IMR-90 (cell line): ENCODE data around the gene CARD10. TPM values are rescaled to one million over a fixed set of nuclear protein-coding genes. Genes with fewer than 3 reads are reported as not detected.
A peak's percentile ranks its signal among the peaks of the same experiment; 100 is the strongest.

ENCODE experiments used
- ATAC-seq: fragments of 200-7000 bp; cut with Tn5 transposase; 2 replicates; pipeline ENCODE4 v1.9.1; 2020; ENCODE audit warnings: low read depth, mild to moderate bottlenecking, moderate library complexity
- BruUV-seq: library from RNA; stranded (reverse); fragments of 400-500 nt; replicated peaks from 2 replicates; lab custom pipeline; 2021; lab: Mats Ljungman, UMichigan
- CTCF ChIA-PET: fragments of 300-600 bp; formaldehyde crosslinking; extraction: SDS; loops from one replicate; lab custom pipeline; 2021; ENCODE audit warnings: antibody characterized with exemption; lab: Yijun Ruan, JAX
- POLR2A ChIA-PET: fragments of 300-600 bp; sonication (Branson Sonifier 250); formaldehyde crosslinking; loops from one replicate; lab custom pipeline; 2022; ENCODE audit warnings: antibody characterized with exemption; ENCODE audit not compliant: unreplicated experiment; lab: Charles Lee
- DNase-seq: peaks from one replicate; pipeline ENCODE4 v3.0.0; 2013
- H2AFZ ChIP-seq: replicated peaks from 2 replicates; pipeline ENCODE3; 2013; ENCODE audit warnings: low read length, mild to moderate bottlenecking; ENCODE audit not compliant: poor library complexity
- H2AK5ac ChIP-seq: 2 replicates; pipeline ENCODE4 v1.6.1; 2013; ENCODE audit warnings: low read depth, low read length, inconsistent platforms
- H2AK9ac ChIP-seq: replicated peaks from 2 replicates; pipeline ENCODE3; 2013; ENCODE audit warnings: mild to moderate bottlenecking, low read depth, low read length, moderate library complexity; ENCODE audit not compliant: poor library complexity
- H2BK120ac ChIP-seq: 2 replicates; pipeline ENCODE4 v1.6.1; 2013; ENCODE audit warnings: low read depth, low read length, inconsistent platforms
- H2BK15ac ChIP-seq: 3 replicates; pipeline ENCODE4 v1.6.1; 2013; ENCODE audit warnings: low read depth, low read length, inconsistent platforms
- H2BK20ac ChIP-seq: 2 replicates; pipeline ENCODE4 v1.6.1; 2013; ENCODE audit warnings: low read depth, mild to moderate bottlenecking, inconsistent platforms, low read length, moderate library complexity
- H2BK5ac ChIP-seq: 2 replicates; pipeline ENCODE4 v1.6.1; 2013; ENCODE audit warnings: mild to moderate bottlenecking, low read depth, low read length, inconsistent platforms; ENCODE audit not compliant: poor library complexity, severe bottlenecking
- H3K14ac ChIP-seq: replicated peaks from 2 replicates; pipeline ENCODE4 v1.6.1; 2013; ENCODE audit warnings: low read depth, low read length, inconsistent platforms
- H3K18ac ChIP-seq: 2 replicates; pipeline ENCODE4 v1.6.1; 2013; ENCODE audit warnings: low read depth, low read length, control low read depth
- H3K23ac ChIP-seq: 2 replicates; pipeline ENCODE4 v1.6.1; 2013; ENCODE audit warnings: low read depth, low read length, inconsistent platforms
- H3K27ac ChIP-seq: 2 replicates; pipeline ENCODE4 v1.5.1; 2013; ENCODE audit warnings: mild to moderate bottlenecking, control low read depth, low read length; ENCODE audit not compliant: insufficient read depth
- H3K27me3 ChIP-seq: 2 replicates; pipeline ENCODE4 v1.6.1; 2013; ENCODE audit warnings: low read length; ENCODE audit not compliant: control insufficient read depth, insufficient read depth
- H3K36me3 ChIP-seq: 2 replicates; pipeline ENCODE4 v1.6.1; 2013; ENCODE audit warnings: low read length, mixed read lengths; ENCODE audit not compliant: control insufficient read depth, insufficient read depth
- H3K4ac ChIP-seq: 2 replicates; pipeline ENCODE4 v1.6.1; 2013; ENCODE audit warnings: low read depth, low read length, inconsistent platforms
- H3K4me1 ChIP-seq: 2 replicates; pipeline ENCODE4 v1.6.1; 2013; ENCODE audit warnings: low read length, mixed read lengths; ENCODE audit not compliant: control insufficient read depth, insufficient read depth
- H3K4me2 ChIP-seq: 2 replicates; pipeline ENCODE4 v1.6.1; 2013; ENCODE audit warnings: low read depth, mild to moderate bottlenecking, control low read depth, low read length, moderate library complexity
- H3K4me3 ChIP-seq: 2 replicates; pipeline ENCODE4 v1.5.1; 2013; ENCODE audit warnings: low read depth, mild to moderate bottlenecking, control low read depth, low read length, moderate library complexity; ENCODE audit not compliant: insufficient read depth
- H3K56ac ChIP-seq: 2 replicates; pipeline ENCODE4 v1.6.1; 2013; ENCODE audit warnings: low read length, inconsistent platforms; ENCODE audit not compliant: insufficient read depth; ENCODE audit errors: extremely low read depth
- H3K79me1 ChIP-seq, 2 experiments: 2 replicates each; pipeline ENCODE4 v1.6.1; 2013; ENCODE audit warnings: low read length in 2 of 2, inconsistent platforms in 1 of 2, low read depth in 1 of 2
- H3K9ac ChIP-seq: 2 replicates; pipeline ENCODE4 v1.6.1; 2013; ENCODE audit warnings: low read depth, low read length, control low read depth
- H3K9me1 ChIP-seq: 2 replicates; pipeline ENCODE4 v1.6.1; 2013; ENCODE audit warnings: low read length, inconsistent platforms; ENCODE audit not compliant: insufficient read depth
- H3K9me3 ChIP-seq: 2 replicates; pipeline ENCODE4 v1.6.1; 2013; ENCODE audit warnings: low read length; ENCODE audit not compliant: control insufficient read depth, insufficient read depth
- H4K20me1 ChIP-seq: 2 replicates; pipeline ENCODE4 v1.6.1; 2013; ENCODE audit warnings: low read length, inconsistent platforms; ENCODE audit not compliant: insufficient read depth
- H4K5ac ChIP-seq: 2 replicates; pipeline ENCODE4 v1.6.1; 2013; ENCODE audit warnings: mild to moderate bottlenecking, low read depth, low read length, control low read depth
- H4K8ac ChIP-seq, 2 experiments: 2 replicates each; pipeline ENCODE4 v1.6.1; 2013; ENCODE audit warnings: low read depth in 2 of 2, low read length in 2 of 2, control low read depth in 1 of 2, inconsistent platforms in 1 of 2
- H4K91ac ChIP-seq: 2 replicates; pipeline ENCODE4 v1.6.1; 2013; ENCODE audit warnings: low read depth, low read length, inconsistent platforms; ENCODE audit not compliant: insufficient read depth
- BHLHE40 ChIP-seq: fragments of 150-350 bp; IDR thresholded peaks from 2 replicates; pipeline ENCODE4 v1.6.1; 2016; ENCODE audit warnings: mild to moderate bottlenecking, low read depth, low read length
- CEBPB ChIP-seq: IDR thresholded peaks from 2 replicates; pipeline ENCODE4 v1.6.1; 2012; ENCODE audit warnings: low read depth, low read length, improper control_type of control experiment
- CTCF ChIP-seq: conservative IDR thresholded peaks from 2 replicates; pipeline ENCODE4 v1.5.1; 2012; ENCODE audit warnings: mild to moderate bottlenecking, low read depth, low read length, improper control_type of control experiment
- ELK1 ChIP-seq: fragments of 150-350 bp; IDR thresholded peaks from 2 replicates; pipeline ENCODE4 v1.6.1; 2016; ENCODE audit warnings: low read depth, mild to moderate bottlenecking, low read length, moderate library complexity, borderline replicate concordance
- FOS ChIP-seq: fragments of 150-350 bp; IDR thresholded peaks from 2 replicates; pipeline ENCODE4 v1.6.1; 2016; ENCODE audit warnings: low read depth, low read length
- MAFK ChIP-seq: IDR thresholded peaks from 2 replicates; pipeline ENCODE4 v1.6.1; 2012; ENCODE audit warnings: low read depth, low read length, improper control_type of control experiment
- MAZ ChIP-seq: IDR thresholded peaks from 2 replicates; pipeline ENCODE4 v1.6.1; 2012; ENCODE audit warnings: low read depth, mild to moderate bottlenecking, low read length, improper control_type of control experiment, moderate library complexity, borderline replicate concordance
- MXI1 ChIP-seq: IDR thresholded peaks from 2 replicates; pipeline ENCODE4 v1.6.1; 2012; ENCODE audit warnings: low read depth, mild to moderate bottlenecking, low read length, moderate library complexity, borderline replicate concordance
- NFE2L2 ChIP-seq: fragments of 150-350 bp; IDR thresholded peaks from 2 replicates; pipeline ENCODE4 v1.6.1; 2016; ENCODE audit warnings: low read depth, mild to moderate bottlenecking, low read length
- POLR2A ChIP-seq: IDR thresholded peaks from 2 replicates; pipeline ENCODE4 v1.6.1; 2012; ENCODE audit warnings: mild to moderate bottlenecking, low read depth, low read length
- RAD21 ChIP-seq: IDR thresholded peaks from 2 replicates; pipeline ENCODE4 v1.6.1; 2012; ENCODE audit warnings: low read length, improper control_type of control experiment
- RCOR1 ChIP-seq: IDR thresholded peaks from 2 replicates; pipeline ENCODE4 v1.6.1; 2012; ENCODE audit warnings: mild to moderate bottlenecking, low read length, improper control_type of control experiment; ENCODE audit not compliant: insufficient replicate concordance
- RFX5 ChIP-seq: IDR thresholded peaks from 2 replicates; pipeline ENCODE4 v1.8.0; 2012; ENCODE audit warnings: low read depth, mild to moderate bottlenecking, low read length, moderate library complexity
- WGBS, 2 experiments: methylation state at CpG; one replicate each; pipeline versions ENCODE4 v1.1.5 to v1.1.7; 2013; ENCODE audit warnings: missing lambda C conversion rate in 2 of 2; ENCODE audit not compliant: insufficient read length in 1 of 2; ENCODE audit errors: extremely low coverage in 2 of 2; 5-methylcytosine and 5-hydroxymethylcytosine counted together
- dilution Hi-C: fragments of 300-500 bp; cut with HindIII; formaldehyde crosslinking; loops from one replicate; pipeline ENCODE4 v1.14.3; 2018; ENCODE audit warnings: low sequenced_read_pairs; ENCODE audit not compliant: unreplicated experiment
- in situ Hi-C: fragments of 300-500 bp; cut with MboI; formaldehyde crosslinking; loops from 3 replicates; pipeline ENCODE4 v1.14.3; 2019; ENCODE audit warnings: low sequenced_read_pairs, inconsistent platforms, mixed read lengths
- intact Hi-C: fragments of 100-400 bp; cut with micrococcal nuclease; formaldehyde crosslinking; loops from 2 replicates; pipeline ENCODE4 v1.10.0; 2022
- polyA plus RNA-seq, 3 experiments: library from polyadenylated mRNA; depleted of rRNA; stranded (reverse); fragments of >200 nt; gene quantifications; 2 replicates each; pipeline ENCODE4 v1.2.3, GENCODE V29; 2012; ENCODE audit warnings: low replicate concordance in 1 of 3
- total RNA-seq: library from RNA; depleted of rRNA; stranded (reverse); fragments of >200 nt; gene quantifications from 2 replicates; pipeline ENCODE4 v1.2.3, GENCODE V29; 2012

Gene CARD10
- total and polyA plus RNA-seq, 2 of the 4 experiments (the other 2 are of a cell fraction) = 6.1 to 18.4 TPM

GRCh38 chr22:37511395-37512104 is 7.7 kb downstream of the CARD10 start:
- H4K8ac ChIP-seq = peak overlapping the region in 1 of 2 experiments; percentile 38; a peak in 2 of 4 replicates
- H3K9me1 ChIP-seq = peaks cover 8% of the 10 kb centered on the region
- H2BK15ac ChIP-seq = peak overlapping the region; percentile 68; the same call in 2 of the 3 replicates
- peak overlapping the region; percentile 35; the same call in 1 of the 2 replicates for H2BK120ac ChIP-seq
- no peaks in the 10 kb centered on the region for H3K9me3 ChIP-seq
- ATAC-seq = no peak
- H2BK20ac ChIP-seq = peak overlapping the region; percentile 64
- DNase-seq = peak; percentile 20
- in situ Hi-C loops = no loop called here
- H3K4me1 ChIP-seq = peaks cover 11% of the 10 kb centered on the region
- no peak overlapping the region for H3K56ac ChIP-seq
- no peak overlapping the region for H3K23ac ChIP-seq
- BruUV-seq = no TSS peak
- no peaks in the 10 kb centered on the region for H3K27me3 ChIP-seq
- H3K4me2 ChIP-seq = no peak overlapping the region
- ChIA-PET POLR2A (no interaction called here), CTCF (interaction anchor here (1.2 kb wide), 1 partner anchor 81 kb away, joined by 3 read pairs; no protein-coding TSS in a partner anchor)
- H3K79me1 ChIP-seq = peaks cover 3 to 22% of the 10 kb centered on the region in 2 experiments; a peak in 3 of 4 replicates
- H2AFZ ChIP-seq = no peak overlapping the region
- H4K91ac ChIP-seq = peak overlapping the region; percentile 4; the same call in 1 of the 2 replicates
- peak overlapping the region; percentile 23 for H2AK9ac ChIP-seq
- intact Hi-C loops = no loop called here
- peaks cover 17% of the 10 kb centered on the region; the same call in 1 of the 2 replicates for H3K36me3 ChIP-seq
- dilution Hi-C loops = no loop called here
- no CpG with 5 or more reads among the region's 6 CpGs for WGBS, 2 experiments
- peak overlapping the region; percentile 59 for H3K4ac ChIP-seq
- no peak overlapping the region for H3K27ac ChIP-seq
- H2BK5ac ChIP-seq = peak overlapping the region; percentile 45
- no peak for TF ChIP-seq CTCF
- no peak for TF ChIP-seq FOS
- TF ChIP-seq MXI1 = no peak
- TF ChIP-seq ELK1 = no peak
- no peak for TF ChIP-seq RCOR1
- no peak for TF ChIP-seq MAZ
- no peak for TF ChIP-seq POLR2A
- no peak for TF ChIP-seq MAFK
- TF ChIP-seq RAD21 = no peak
- TF ChIP-seq NFE2L2 = no peak
- TF ChIP-seq CEBPB = no peak
- no peak for TF ChIP-seq BHLHE40
- no peak for TF ChIP-seq RFX5
- H4K5ac ChIP-seq = no peak overlapping the region
- peak overlapping the region; percentile 80 for H2AK5ac ChIP-seq
- H3K9ac ChIP-seq = no peak overlapping the region
- peak overlapping the region; percentile 18; the same call in 1 of the 2 replicates for H3K14ac ChIP-seq
- H3K4me3 ChIP-seq = no peak overlapping the region
- peaks cover 14% of the 10 kb centered on the region; the same call in 1 of the 2 replicates for H4K20me1 ChIP-seq
- no peak overlapping the region for H3K18ac ChIP-seq
